Keratinocyte (primary cell): ENCODE measurements around the gene SIGLEC11.

Experiments
- CTCF ChIP-seq, 3 experiments: IDR thresholded peaks in 1 of 3; conservative IDR thresholded peaks in 1 of 3; optimal IDR thresholded peaks in 1 of 3; 2 replicates in 2 of 3; 3 replicates in 1 of 3; pipeline versions ENCODE3 to v1.5.1; 2011; ENCODE audit warnings: low read length in 3 of 3, mild to moderate bottlenecking in 3 of 3, moderate library complexity in 2 of 3, control low read depth in 1 of 3, inconsistent platforms in 1 of 3; ENCODE audit not compliant: insufficient read depth in 2 of 3; ENCODE audit errors: extremely low read depth in 1 of 3
- EZH2 ChIP-seq: IDR thresholded peaks from one replicate; pipeline ENCODE4 v1.6.1; 2012; ENCODE audit warnings: inconsistent platforms, mild to moderate bottlenecking, low read length, moderate library complexity

GRCh38 chr19:49981603-49982593, 20.9 kb upstream of the SIGLEC11 start:
- no peak for TF ChIP-seq CTCF (optimal IDR thresholded peaks at IDR 0.05 in 1 of 3, IDR thresholded peaks at IDR 0.05 in 1 of 3, conservative IDR thresholded peaks at IDR 0.05 in 1 of 3; ENCODE audit: extremely low read depth in 1 of 3, insufficient read depth in 2 of 3, low read length in 3 of 3)
- no peak for TF ChIP-seq EZH2
